HG02678 (cell line): ENCODE data around the gene GCDH.
A peak's percentile ranks its signal among the peaks of the same experiment; 100 is the strongest.

Experiments
- ATAC-seq: cut with Tn5 transposase; IDR thresholded peaks from one replicate; pipeline ENCODE4 v1.9.1; 2021; ENCODE audit warnings: mild to moderate bottlenecking, moderate library complexity; ENCODE audit not compliant: unreplicated experiment

GCDH gene

GRCh38 chr19:12938779-12939601 is 48.0 kb downstream of the GCDH start:
- no peak for ATAC-seq

- ATAC-seq: no peak
These were observed 49.0 kb downstream of the GCDH start for GRCh38 chr19:12939975-12940423.

GRCh38 chr19:12940897-12941296 is 49.9 kb downstream of the GCDH start:
- ATAC-seq: no peak

GRCh38 chr19:12943437-12944044 is 52.6 kb downstream of the GCDH start:
- no peak for ATAC-seq

GRCh38 chr19:12944104-12944674 is 53.2 kb downstream of the GCDH start:
- ATAC-seq: no peak

GRCh38 chr19:12945479-12946091 is 54.6 kb downstream of the GCDH start, which contains the start of gene RAD23A:
Gene RAD23A, plus strand, starts transcription at chr19:12945862. Its CDS starts 87 bp downstream, at chr19:12945949.
- peak; percentile 82 for ATAC-seq

- peak; percentile 35 for ATAC-seq
These were observed 55.2 kb downstream of the GCDH start for GRCh38 chr19:12946092-12946721.

GRCh38 chr19:12946731-12947496 is 56.0 kb downstream of the GCDH start:
- no peak for ATAC-seq

GRCh38 chr19:12947702-12948611 is 57.0 kb downstream of the GCDH start:
- ATAC-seq: no peak

GRCh38 chr19:12948612-12949362 is 57.8 kb downstream of the GCDH start:
- ATAC-seq: no peak
